CD4-positive, alpha-beta T cell (primary cell): ENCODE measurements around the gene ILDR1. TPM values are rescaled to one million over a fixed set of nuclear protein-coding genes. Genes with fewer than 3 reads are reported as not detected.

Experiments used
- total RNA-seq, 174 experiments: library from RNA in 2 of 174; stranded (reverse) in 2 of 174; gene quantifications; one replicate each; pipeline ENCODE4 v1.2.3 and lab custom pipeline; 2021 to 2026

The ILDR1 gene
- total RNA-seq, 2 experiments from 2014 or later: not detected

Other genes with a start within 250 kb of the ILDR1 start
- 10 to 100 TPM; 39.6 to 41.3 TPM for gene IQCB1, start 187.2 kb downstream of the ILDR1 start, total RNA-seq
- gene EAF2, start 187.0 kb downstream of the ILDR1 start, total RNA-seq: 1 to 10 TPM; 3.7 to 4.4 TPM
- under 1 TPM; 0.69 to 0.75 TPM for gene SLC15A2, start 127.8 kb downstream of the ILDR1 start, total RNA-seq
- 1 to 10 TPM in 1 of 2 experiments, under 1 TPM in 1; 0.69 to 1.4 TPM for gene CD86, start 33.1 kb upstream of the ILDR1 start, total RNA-seq
- gene CASR, start 161.4 kb upstream of the ILDR1 start, total RNA-seq: under 1 TPM; 0.03 TPM